ENCODE results near the gene CEP97. TPM values are rescaled to one million over a fixed set of nuclear protein-coding genes. Genes with fewer than 3 reads are reported as not detected.

CEP97 gene
- total and polyA plus RNA-seq, 9 of the 15 experiments (the other 6 are each of a cell fraction or from before 2014, with no cell fraction given): 2.0 to 10.1 (median 4.3) TPM

- peak in 3 of 4 experiments; percentile 11 to 51 (median 19) for DNase-seq (ENCODE audit: extremely low read depth in 1 of 4, low spot score in 3 of 4)
- H3K9me1 ChIP-seq (ENCODE audit: control insufficient read depth, insufficient read depth, low read length): no peaks in the 10 kb centered on the region
- no peak for FAIRE-seq
- no peaks in the 10 kb centered on the region for H3K36me3 ChIP-seq (ENCODE audit: control insufficient read depth, insufficient read depth, low read length)
- H3K9ac ChIP-seq (ENCODE audit: insufficient read depth in 1 of 2, low read depth in 2 of 2, low read length in 2 of 2): no peak overlapping the region
- no peak overlapping the region for H3K27ac ChIP-seq (ENCODE audit: extremely low read depth, low read depth, low read length)
- BruUV-seq (replicated peaks): no TSS peak
- H3K79me2 ChIP-seq (ENCODE audit: control insufficient read depth, insufficient read depth, low read length): no peaks in the 10 kb centered on the region
- no peak overlapping the region for H3K4me3 ChIP-seq
- no peak overlapping the region for H3K4me2 ChIP-seq (ENCODE audit: insufficient read depth, low read length)
- 28% methylated on average over 2 of the region's 2 CpGs for WGBS (ENCODE audit: insufficient coverage, low coverage, missing lambda C conversion rate)
- no peaks in the 10 kb centered on the region for H3K27me3 ChIP-seq (ENCODE audit: control insufficient read depth in 2 of 2, insufficient read depth in 2 of 2, low read length in 2 of 2)
- H2AFZ ChIP-seq (ENCODE audit: low read depth, low read length): no peak overlapping the region
- ATAC-seq: no peak; the same call in 2 of the 3 replicates
- in situ Hi-C loops (cut with MboI): no loop called here
- CTCF ChIA-PET (ENCODE audit: low intra/inter-chr PET ratio): no interaction called here
- H3K4me1 ChIP-seq (replicated peaks in 1 of 2; ENCODE audit: control insufficient read depth in 2 of 2, insufficient read depth in 2 of 2, low read length in 2 of 2): peaks cover 12 to 17% of the 10 kb centered on the region in 2 experiments; a peak in 4 of 5 replicates
- no peaks in the 10 kb centered on the region for H4K20me1 ChIP-seq (replicated peaks; ENCODE audit: control insufficient read depth, insufficient read depth, low read length)
- H3K9me3 ChIP-seq (replicated peaks; ENCODE audit: control insufficient read depth, insufficient read depth, low read depth, low read length): no peaks in the 10 kb centered on the region
- intact Hi-C loops (cut with micrococcal nuclease): no loop called here
- POLR2A ChIA-PET: no interaction called here
- peak; percentile 95 for TF ChIP-seq C11orf30 (IDR thresholded peaks at IDR 0.05; ENCODE audit: low read depth)
- no peak for TF ChIP-seq ZNF436 (CRISPR knock-in tag; IDR thresholded peaks at IDR 0.05)
- no peak for TF ChIP-seq ZNF707 (CRISPR knock-in tag; conservative IDR thresholded peaks at IDR 0.05)
- TF ChIP-seq JUND (IDR thresholded peaks at IDR 0.05; ENCODE audit: borderline replicate concordance, low read depth, low read length): 0 out of 2 replicates have a peak, but pooled peaks have one; percentile 13
- no peak; the same call in 2 of the 3 replicates for TF ChIP-seq JUND (tag; IDR thresholded peaks at IDR 0.05; ENCODE audit: borderline replicate concordance, low read depth, low read length)
- TF ChIP-seq ZNF695 (CRISPR knock-in tag; IDR thresholded peaks at IDR 0.05): no peak
- TF ChIP-seq KHSRP (IDR thresholded peaks at IDR 0.05): no peak
- no peak for TF ChIP-seq ZNF639 (CRISPR knock-in tag; conservative IDR thresholded peaks at IDR 0.05 in 1 of 2, IDR thresholded peaks at IDR 0.05 in 1 of 2)
- TF ChIP-seq SREBF2 (CRISPR knock-in tag; IDR thresholded peaks at IDR 0.05): no peak
- peak; percentile 95 for TF ChIP-seq ZNF316 (IDR thresholded peaks at IDR 0.05)
- TF ChIP-seq TBP (optimal IDR thresholded peaks at IDR 0.05; ENCODE audit: low read depth, low read length): no peak
These were observed 56.2 kb downstream of the CEP97 start for GRCh38 chr3:101780661-101781060.

Measured in K562 (cell line).